ENCODE results near the gene ACBD5.

DNA sequence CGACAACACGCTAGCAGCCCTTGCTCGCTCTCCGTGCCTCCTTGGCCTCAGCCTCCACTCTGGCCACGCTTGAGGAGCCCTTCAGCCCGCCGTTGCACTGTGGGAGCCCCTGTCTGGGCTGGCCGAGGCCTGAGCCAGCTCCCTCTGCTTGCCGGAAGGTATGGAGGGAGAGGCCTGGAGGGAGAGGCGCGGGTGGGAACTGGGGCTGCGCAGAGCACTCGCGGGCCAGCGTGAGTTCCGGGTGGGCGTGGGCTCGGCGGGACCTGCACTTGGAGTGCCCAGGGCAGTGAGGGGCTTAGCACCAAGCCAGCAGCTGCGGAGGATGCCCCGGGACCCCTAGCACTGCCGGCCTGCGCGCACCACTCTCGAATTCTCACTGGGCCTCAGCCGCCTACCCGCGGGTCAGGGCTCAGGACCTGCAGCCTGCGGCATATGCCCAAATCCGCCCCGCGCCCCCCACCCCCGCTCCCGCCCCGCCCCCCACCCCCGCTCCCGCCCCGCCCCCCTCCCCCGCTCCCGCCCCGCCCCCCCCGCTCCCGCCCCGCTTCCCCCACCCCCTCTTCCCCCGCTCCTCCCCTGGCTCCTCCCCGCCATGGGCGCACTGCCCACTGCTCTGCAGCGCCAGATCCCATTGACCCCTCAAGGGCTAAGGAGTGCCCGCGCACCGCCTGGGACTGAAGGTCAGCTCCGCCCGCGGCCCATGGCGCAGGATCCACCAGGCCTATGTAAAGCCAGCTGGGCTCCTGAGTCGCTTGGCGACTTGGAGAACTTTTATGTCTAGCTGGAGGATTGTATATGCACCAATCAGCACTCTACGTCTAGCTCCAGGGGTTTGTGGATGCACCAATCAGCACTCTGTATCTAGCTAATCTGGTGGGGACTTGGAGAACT lies 15.9 kb upstream of the ACBD5 start:
- TF ChIP-seq, protein P1, sequence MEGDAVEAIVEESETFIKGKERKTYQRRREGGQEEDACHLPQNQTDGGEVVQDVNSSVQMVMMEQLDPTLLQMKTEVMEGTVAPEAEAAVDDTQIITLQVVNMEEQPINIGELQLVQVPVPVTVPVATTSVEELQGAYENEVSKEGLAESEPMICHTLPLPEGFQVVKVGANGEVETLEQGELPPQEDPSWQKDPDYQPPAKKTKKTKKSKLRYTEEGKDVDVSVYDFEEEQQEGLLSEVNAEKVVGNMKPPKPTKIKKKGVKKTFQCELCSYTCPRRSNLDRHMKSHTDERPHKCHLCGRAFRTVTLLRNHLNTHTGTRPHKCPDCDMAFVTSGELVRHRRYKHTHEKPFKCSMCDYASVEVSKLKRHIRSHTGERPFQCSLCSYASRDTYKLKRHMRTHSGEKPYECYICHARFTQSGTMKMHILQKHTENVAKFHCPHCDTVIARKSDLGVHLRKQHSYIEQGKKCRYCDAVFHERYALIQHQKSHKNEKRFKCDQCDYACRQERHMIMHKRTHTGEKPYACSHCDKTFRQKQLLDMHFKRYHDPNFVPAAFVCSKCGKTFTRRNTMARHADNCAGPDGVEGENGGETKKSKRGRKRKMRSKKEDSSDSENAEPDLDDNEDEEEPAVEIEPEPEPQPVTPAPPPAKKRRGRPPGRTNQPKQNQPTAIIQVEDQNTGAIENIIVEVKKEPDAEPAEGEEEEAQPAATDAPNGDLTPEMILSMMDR (IDR thresholded peaks at IDR 0.05), result no peak
- no peak for TF ChIP-seq POLR2AphosphoS5 (IDR thresholded peaks at IDR 0.05)
- TF ChIP-seq POLR2A (IDR thresholded peaks at IDR 0.05), result no peak

Data from upper lobe of left lung (tissue), 4 donors.